GM12878 (cell line): Measurements from ENCODE around the gene DMD. TPM values are rescaled to one million over a fixed set of nuclear protein-coding genes. Genes with fewer than 3 reads are reported as not detected.

Source experiments
- ATAC-seq: fragments of 200-7000 bp; cut with Tn5 transposase; 3 replicates; pipeline ENCODE4 v1.9.1; 2020; ENCODE audit warnings: mild to moderate bottlenecking, moderate library complexity
- BruUV-seq: library from RNA; stranded (reverse); fragments of 400-500 nt; replicated peaks from 2 replicates; lab custom pipeline; 2021; lab: Mats Ljungman, UMichigan
- CTCF ChIA-PET: fragments of 300-600 bp; sonication (Branson Sonifier 250); formaldehyde crosslinking; extraction: SDS; loops from one replicate; lab custom pipeline; 2021; ENCODE audit warnings: inconsistent platforms; lab: Yijun Ruan, JAX
- POLR2A ChIA-PET: fragments of 350-600 bp; formaldehyde crosslinking; extraction: SDS; loops from one replicate; lab custom pipeline; 2021; ENCODE audit warnings: inconsistent platforms; lab: Charles Lee
- RAD21 ChIA-PET: fragments of 300-600 bp; sonication (Branson Sonifier 250); formaldehyde crosslinking; loops from one replicate; lab custom pipeline; 2023; ENCODE audit warnings: antibody characterized with exemption; ENCODE audit not compliant: unreplicated experiment; lab: Charles Lee
- SMC1A ChIA-PET: fragments of 300-600 bp; sonication (Branson Sonifier 250); formaldehyde crosslinking; loops from one replicate; lab custom pipeline; 2023; ENCODE audit not compliant: unreplicated experiment, uncharacterized antibody; lab: Charles Lee
- DNase-seq: peaks from one replicate; pipeline ENCODE4 v3.0.0-alpha.2; 2011; ENCODE audit warnings: low read depth, low spot score
- FAIRE-seq: peaks from 3 replicates; lab custom pipeline; 2011; peaks lifted over from hg19 to GRCh38; lab: Jason Lieb, UNC
- H2AFZ ChIP-seq: 2 replicates; pipeline ENCODE4 v1.6.0; 2011; ENCODE audit warnings: low read depth, low read length, control low read depth; ENCODE audit not compliant: control insufficient read depth
- H3K27ac ChIP-seq: 2 replicates; pipeline ENCODE4 v1.5.1; 2011; ENCODE audit warnings: control low read depth; ENCODE audit not compliant: control insufficient read depth, insufficient read depth
- H3K27me3 ChIP-seq, 2 experiments: replicated peaks in 1 of 2; 2 replicates each; pipeline versions ENCODE4 v1.6.0 to v1.6.1; 2011; ENCODE audit warnings: low read length in 1 of 2; ENCODE audit not compliant: control insufficient read depth in 2 of 2, insufficient read depth in 2 of 2
- H3K36me3 ChIP-seq, 2 experiments: 2 replicates each; pipeline ENCODE4 v1.5.1; 2011; ENCODE audit warnings: low read length in 1 of 2; ENCODE audit not compliant: control insufficient read depth in 2 of 2, insufficient read depth in 2 of 2
- H3K4me1 ChIP-seq: 2 replicates; pipeline ENCODE4 v1.6.1; 2011; ENCODE audit warnings: mild to moderate bottlenecking, low read length, moderate library complexity, mixed read lengths; ENCODE audit not compliant: control insufficient read depth, insufficient read depth
- H3K4me2 ChIP-seq: 2 replicates; pipeline ENCODE4 v1.6.0; 2011; ENCODE audit warnings: control low read depth; ENCODE audit not compliant: control insufficient read depth, insufficient read depth
- H3K4me3 ChIP-seq: fragments of 200-600 bp; sonication (generic); 2 replicates; pipeline ENCODE4 v1.5.1; 2016
- H3K79me2 ChIP-seq: 2 replicates; pipeline ENCODE4 v1.6.0; 2011; ENCODE audit warnings: low read length; ENCODE audit not compliant: control insufficient read depth, insufficient read depth
- H3K9ac ChIP-seq: 2 replicates; pipeline ENCODE4 v1.8.0; 2011; ENCODE audit warnings: low read length, control low read depth, mixed read lengths; ENCODE audit not compliant: control insufficient read depth, insufficient read depth
- H3K9me3 ChIP-seq: replicated peaks from 3 replicates; pipeline ENCODE4 v1.5.1; 2011; ENCODE audit warnings: mild to moderate bottlenecking, low read length; ENCODE audit not compliant: control insufficient read depth, insufficient read depth
- H4K20me1 ChIP-seq: 2 replicates; pipeline ENCODE4 v1.6.0; 2011; ENCODE audit not compliant: control insufficient read depth, insufficient read depth
- BMI1 ChIP-seq: fragments of 450-650 bp; IDR thresholded peaks from 2 replicates; pipeline ENCODE4 v1.6.1; 2016; ENCODE audit warnings: mild to moderate bottlenecking, moderate library complexity, borderline replicate concordance
- CBX3 ChIP-seq: fragments of 200-600 bp; sonication (generic); IDR thresholded peaks from 2 replicates; pipeline ENCODE4 v1.6.1; 2016; ENCODE audit warnings: low read depth, borderline replicate concordance
- JUNB ChIP-seq: IDR thresholded peaks from 2 replicates; pipeline ENCODE4 v1.6.1; 2016; ENCODE audit warnings: antibody characterized with exemption, mild to moderate bottlenecking
- RAD21 ChIP-seq: IDR thresholded peaks from 2 replicates; pipeline ENCODE4 v1.6.1; 2011; ENCODE audit warnings: mild to moderate bottlenecking, low read depth, low read length, moderate library complexity; ENCODE audit not compliant: insufficient read depth
- RAD51 ChIP-seq: fragments of 450-650 bp; IDR thresholded peaks from 2 replicates; pipeline ENCODE4 v1.6.1; 2016; ENCODE audit warnings: moderate library complexity, mild to moderate bottlenecking, inconsistent platforms
- SUZ12 ChIP-seq: fragments of 200-600 bp; sonication (generic); IDR thresholded peaks from one replicate; pipeline ENCODE4 v1.6.1; 2018; ENCODE audit warnings: antibody characterized with exemption, mild to moderate bottlenecking; ENCODE audit not compliant: unreplicated experiment
- ZZZ3 ChIP-seq: IDR thresholded peaks from 2 replicates; pipeline ENCODE4 v1.6.1; 2011; ENCODE audit warnings: low read depth; ENCODE audit not compliant: control insufficient read depth, insufficient read length
- WGBS: methylation state at CpG from one replicate; pipeline ENCODE4 v1.1.6; 2016; ENCODE audit warnings: low lambda C conversion rate; ENCODE audit not compliant: insufficient replicate concordance, insufficient coverage; ENCODE audit errors: missing lambda C conversion rate; 5-methylcytosine and 5-hydroxymethylcytosine counted together
- in situ Hi-C: fragments of 300-500 bp; cut with MboI; formaldehyde crosslinking; loops from 9 replicates; pipeline ENCODE4 v1.14.3; 2018; ENCODE audit warnings: mixed read lengths
- intact Hi-C: fragments of 100-400 bp; cut with micrococcal nuclease; formaldehyde crosslinking; loops from one replicate; pipeline ENCODE4 v1.14.2; 2022; ENCODE audit not compliant: unreplicated experiment
- polyA plus RNA-seq, 11 experiments: library from polyadenylated mRNA; depleted of rRNA in 4 of 11; unstranded in 6 of 11; stranded (reverse) in 5 of 11; fragments of >200 nt; fragmentation: Nextera tagmentation in 4 of 11; fragmentation: Illumina TruSeq in 1 of 11; extraction: Ambion mirVana in 4 of 11; extraction: Trizol in 1 of 11; gene quantifications; 1 replicate in 1 of 11; 2 replicates in 10 of 11; pipeline versions ENCODE4 v1.2.1 to v1.2.3, GENCODE V29; 2011 to 2016; ENCODE audit warnings: inconsistent platforms in 2 of 11, missing spikeins in 2 of 11, low read depth in 1 of 11
- total RNA-seq, 4 experiments: library from RNA; depleted of rRNA in 3 of 4; stranded (reverse); fragments of >200 nt in 3 of 4; fragmentation: Illumina TruSeq in 1 of 4; extraction: Trizol in 1 of 4; gene quantifications; 2 replicates each; pipeline versions ENCODE4 v1.2.1 to v1.2.3, GENCODE V29; 2013 to 2021
- TF ChIP-seq, protein P1 (sequence below): IDR thresholded peaks from 2 replicates; pipeline ENCODE4 v1.6.1; 2012; ENCODE audit warnings: low read depth, low read length, improper control_type of control experiment
- TF ChIP-seq, protein P2 (sequence below): fragments of 450-650 bp; IDR thresholded peaks from 2 replicates; pipeline ENCODE4 v1.6.1; 2017; ENCODE audit warnings: borderline replicate concordance
- TF ChIP-seq, protein P3 (sequence below): IDR thresholded peaks from 2 replicates; pipeline ENCODE4 v1.6.1; 2011; ENCODE audit warnings: low read depth, low read length, improper control_type of control experiment, borderline replicate concordance
- TF ChIP-seq, protein P4 (sequence below): fragments of 150-350 bp; IDR thresholded peaks from 2 replicates; pipeline ENCODE4 v1.6.1; 2016; ENCODE audit warnings: low read depth, low read length
- TF ChIP-seq, protein P5 (sequence below): fragments of 450-650 bp; IDR thresholded peaks from 2 replicates; pipeline ENCODE4 v1.6.1; 2017; ENCODE audit warnings: mild to moderate bottlenecking, moderate library complexity

Gene DMD
- total and polyA plus RNA-seq, 10 of the 15 experiments (the other 5 are each of a cell fraction or from before 2014, with no cell fraction given) = 1.4 to 24.3 (median 4.3) TPM

DNA sequence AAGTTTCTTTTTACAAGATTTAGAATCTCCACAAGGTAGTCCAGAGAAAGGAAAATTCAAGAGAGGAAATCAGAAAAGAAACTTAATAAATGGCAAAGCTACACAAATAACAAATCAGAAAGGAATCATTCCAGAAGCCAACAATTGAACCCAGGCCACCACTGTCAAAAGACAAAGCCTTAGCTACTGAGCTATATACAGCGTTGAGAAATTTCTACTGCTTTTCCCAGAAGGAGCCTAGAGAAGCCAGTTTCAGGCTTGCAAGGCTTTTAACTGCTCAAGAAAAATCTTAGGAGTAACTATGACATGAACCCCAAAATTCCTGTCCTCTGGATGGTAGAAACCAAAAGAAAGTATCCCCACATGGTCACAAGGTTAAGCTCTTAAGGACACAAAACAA, 129.0 kb downstream of the DMD start:
- Histone ChIP-seq H3K27ac (no peak overlapping the region), H3K4me1 (no peaks in the 10 kb centered on the region), H3K27me3 (no peaks in the 10 kb centered on the region), H4K20me1 (no peaks in the 10 kb centered on the region), H3K4me2 (no peak overlapping the region), H3K79me2 (no peaks in the 10 kb centered on the region), H3K4me3 (no peak overlapping the region), H2AFZ (no peak overlapping the region), H3K36me3 (no peaks in the 10 kb centered on the region), H3K9me3 (no peaks in the 10 kb centered on the region), H3K9ac (no peak overlapping the region)
- intact Hi-C loops (no loop called here), in situ Hi-C loops (no loop called here)
- no TSS peak for BruUV-seq
- ChIA-PET RAD21 (no interaction called here), POLR2A (no interaction called here), SMC1A (no interaction called here), CTCF (no interaction called here)
- FAIRE-seq = no peak
- WGBS = 0% methylated on average over 1 of the region's 1 CpG
- DNase-seq = no peak
- ATAC-seq = no peak
- TF ChIP-seq SUZ12 = no peak
- TF ChIP-seq, protein P1, sequence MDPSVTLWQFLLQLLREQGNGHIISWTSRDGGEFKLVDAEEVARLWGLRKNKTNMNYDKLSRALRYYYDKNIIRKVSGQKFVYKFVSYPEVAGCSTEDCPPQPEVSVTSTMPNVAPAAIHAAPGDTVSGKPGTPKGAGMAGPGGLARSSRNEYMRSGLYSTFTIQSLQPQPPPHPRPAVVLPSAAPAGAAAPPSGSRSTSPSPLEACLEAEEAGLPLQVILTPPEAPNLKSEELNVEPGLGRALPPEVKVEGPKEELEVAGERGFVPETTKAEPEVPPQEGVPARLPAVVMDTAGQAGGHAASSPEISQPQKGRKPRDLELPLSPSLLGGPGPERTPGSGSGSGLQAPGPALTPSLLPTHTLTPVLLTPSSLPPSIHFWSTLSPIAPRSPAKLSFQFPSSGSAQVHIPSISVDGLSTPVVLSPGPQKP = no peak
- no peak for TF ChIP-seq RAD51
- TF ChIP-seq JUNB = no peak
- no peak for TF ChIP-seq CBX3
- TF ChIP-seq BMI1 = no peak
- no peak for TF ChIP-seq ZZZ3
- TF ChIP-seq, protein P2, sequence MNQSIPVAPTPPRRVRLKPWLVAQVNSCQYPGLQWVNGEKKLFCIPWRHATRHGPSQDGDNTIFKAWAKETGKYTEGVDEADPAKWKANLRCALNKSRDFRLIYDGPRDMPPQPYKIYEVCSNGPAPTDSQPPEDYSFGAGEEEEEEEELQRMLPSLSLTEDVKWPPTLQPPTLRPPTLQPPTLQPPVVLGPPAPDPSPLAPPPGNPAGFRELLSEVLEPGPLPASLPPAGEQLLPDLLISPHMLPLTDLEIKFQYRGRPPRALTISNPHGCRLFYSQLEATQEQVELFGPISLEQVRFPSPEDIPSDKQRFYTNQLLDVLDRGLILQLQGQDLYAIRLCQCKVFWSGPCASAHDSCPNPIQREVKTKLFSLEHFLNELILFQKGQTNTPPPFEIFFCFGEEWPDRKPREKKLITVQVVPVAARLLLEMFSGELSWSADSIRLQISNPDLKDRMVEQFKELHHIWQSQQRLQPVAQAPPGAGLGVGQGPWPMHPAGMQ = no peak
- TF ChIP-seq, protein P3, sequence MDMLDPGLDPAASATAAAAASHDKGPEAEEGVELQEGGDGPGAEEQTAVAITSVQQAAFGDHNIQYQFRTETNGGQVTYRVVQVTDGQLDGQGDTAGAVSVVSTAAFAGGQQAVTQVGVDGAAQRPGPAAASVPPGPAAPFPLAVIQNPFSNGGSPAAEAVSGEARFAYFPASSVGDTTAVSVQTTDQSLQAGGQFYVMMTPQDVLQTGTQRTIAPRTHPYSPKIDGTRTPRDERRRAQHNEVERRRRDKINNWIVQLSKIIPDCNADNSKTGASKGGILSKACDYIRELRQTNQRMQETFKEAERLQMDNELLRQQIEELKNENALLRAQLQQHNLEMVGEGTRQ = no peak
- TF ChIP-seq, protein P4, sequence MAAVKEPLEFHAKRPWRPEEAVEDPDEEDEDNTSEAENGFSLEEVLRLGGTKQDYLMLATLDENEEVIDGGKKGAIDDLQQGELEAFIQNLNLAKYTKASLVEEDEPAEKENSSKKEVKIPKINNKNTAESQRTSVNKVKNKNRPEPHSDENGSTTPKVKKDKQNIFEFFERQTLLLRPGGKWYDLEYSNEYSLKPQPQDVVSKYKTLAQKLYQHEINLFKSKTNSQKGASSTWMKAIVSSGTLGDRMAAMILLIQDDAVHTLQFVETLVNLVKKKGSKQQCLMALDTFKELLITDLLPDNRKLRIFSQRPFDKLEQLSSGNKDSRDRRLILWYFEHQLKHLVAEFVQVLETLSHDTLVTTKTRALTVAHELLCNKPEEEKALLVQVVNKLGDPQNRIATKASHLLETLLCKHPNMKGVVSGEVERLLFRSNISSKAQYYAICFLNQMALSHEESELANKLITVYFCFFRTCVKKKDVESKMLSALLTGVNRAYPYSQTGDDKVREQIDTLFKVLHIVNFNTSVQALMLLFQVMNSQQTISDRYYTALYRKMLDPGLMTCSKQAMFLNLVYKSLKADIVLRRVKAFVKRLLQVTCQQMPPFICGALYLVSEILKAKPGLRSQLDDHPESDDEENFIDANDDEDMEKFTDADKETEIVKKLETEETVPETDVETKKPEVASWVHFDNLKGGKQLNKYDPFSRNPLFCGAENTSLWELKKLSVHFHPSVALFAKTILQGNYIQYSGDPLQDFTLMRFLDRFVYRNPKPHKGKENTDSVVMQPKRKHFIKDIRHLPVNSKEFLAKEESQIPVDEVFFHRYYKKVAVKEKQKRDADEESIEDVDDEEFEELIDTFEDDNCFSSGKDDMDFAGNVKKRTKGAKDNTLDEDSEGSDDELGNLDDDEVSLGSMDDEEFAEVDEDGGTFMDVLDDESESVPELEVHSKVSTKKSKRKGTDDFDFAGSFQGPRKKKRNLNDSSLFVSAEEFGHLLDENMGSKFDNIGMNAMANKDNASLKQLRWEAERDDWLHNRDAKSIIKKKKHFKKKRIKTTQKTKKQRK = no peak
- no peak for TF ChIP-seq RAD21
- TF ChIP-seq, protein P5, sequence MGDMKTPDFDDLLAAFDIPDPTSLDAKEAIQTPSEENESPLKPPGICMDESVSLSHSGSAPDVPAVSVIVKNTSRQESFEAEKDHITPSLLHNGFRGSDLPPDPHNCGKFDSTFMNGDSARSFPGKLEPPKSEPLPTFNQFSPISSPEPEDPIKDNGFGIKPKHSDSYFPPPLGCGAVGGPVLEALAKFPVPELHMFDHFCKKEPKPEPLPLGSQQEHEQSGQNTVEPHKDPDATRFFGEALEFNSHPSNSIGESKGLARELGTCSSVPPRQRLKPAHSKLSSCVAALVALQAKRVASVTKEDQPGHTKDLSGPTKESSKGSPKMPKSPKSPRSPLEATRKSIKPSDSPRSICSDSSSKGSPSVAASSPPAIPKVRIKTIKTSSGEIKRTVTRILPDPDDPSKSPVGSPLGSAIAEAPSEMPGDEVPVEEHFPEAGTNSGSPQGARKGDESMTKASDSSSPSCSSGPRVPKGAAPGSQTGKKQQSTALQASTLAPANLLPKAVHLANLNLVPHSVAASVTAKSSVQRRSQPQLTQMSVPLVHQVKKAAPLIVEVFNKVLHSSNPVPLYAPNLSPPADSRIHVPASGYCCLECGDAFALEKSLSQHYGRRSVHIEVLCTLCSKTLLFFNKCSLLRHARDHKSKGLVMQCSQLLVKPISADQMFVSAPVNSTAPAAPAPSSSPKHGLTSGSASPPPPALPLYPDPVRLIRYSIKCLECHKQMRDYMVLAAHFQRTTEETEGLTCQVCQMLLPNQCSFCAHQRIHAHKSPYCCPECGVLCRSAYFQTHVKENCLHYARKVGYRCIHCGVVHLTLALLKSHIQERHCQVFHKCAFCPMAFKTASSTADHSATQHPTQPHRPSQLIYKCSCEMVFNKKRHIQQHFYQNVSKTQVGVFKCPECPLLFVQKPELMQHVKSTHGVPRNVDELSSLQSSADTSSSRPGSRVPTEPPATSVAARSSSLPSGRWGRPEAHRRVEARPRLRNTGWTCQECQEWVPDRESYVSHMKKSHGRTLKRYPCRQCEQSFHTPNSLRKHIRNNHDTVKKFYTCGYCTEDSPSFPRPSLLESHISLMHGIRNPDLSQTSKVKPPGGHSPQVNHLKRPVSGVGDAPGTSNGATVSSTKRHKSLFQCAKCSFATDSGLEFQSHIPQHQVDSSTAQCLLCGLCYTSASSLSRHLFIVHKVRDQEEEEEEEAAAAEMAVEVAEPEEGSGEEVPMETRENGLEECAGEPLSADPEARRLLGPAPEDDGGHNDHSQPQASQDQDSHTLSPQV = no peak
